Measurements from ENCODE around the gene MAP7D1. TPM values are rescaled to one million over a fixed set of nuclear protein-coding genes. Genes with fewer than 3 reads are reported as not detected.
"Not testable (repeated sequence)": the region's sequence is repeated elsewhere in the genome, so short reads cannot be mapped to it uniquely, and the experiment has no call there.

The MAP7D1 gene
- total and polyA plus RNA-seq, 2 of the 13 experiments (the other 11 are each of a cell fraction or from before 2014, with no cell fraction given) = 5.6 to 7.2 TPM

DNA sequence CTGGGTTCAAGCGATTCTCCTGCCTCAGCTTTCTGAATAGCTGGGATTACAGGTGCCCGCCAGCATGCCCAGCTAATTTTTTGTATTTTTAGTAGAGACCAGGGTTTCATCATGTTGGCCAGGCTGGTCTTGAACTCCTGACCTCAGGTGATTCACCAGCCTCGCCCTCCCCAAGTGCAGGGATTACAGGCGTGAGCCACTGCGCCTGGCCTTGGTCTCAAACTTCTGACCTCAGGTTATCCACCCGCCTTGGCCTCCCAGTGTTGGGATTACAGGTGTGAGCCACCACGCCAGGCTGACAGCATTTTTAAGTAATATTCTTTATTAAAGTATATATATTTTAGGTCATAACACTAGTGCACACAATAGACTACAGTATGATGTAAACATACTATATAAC lies 65.9 kb downstream of the MAP7D1 start:
- CTCF ChIA-PET (ENCODE audit: low intra/inter-chr PET ratio, low total read pairs); H2AFZ ChIP-seq (ENCODE audit: low read length); H3K4me2 ChIP-seq (ENCODE audit: low read depth, low read length); FAIRE-seq; H3K4me3 ChIP-seq (replicated peaks in 1 of 3; ENCODE audit: insufficient read depth in 1 of 3, low read depth in 2 of 3, low read length in 3 of 3); BruUV-seq (replicated peaks); H3K27me3 ChIP-seq (ENCODE audit: control insufficient read depth in 1 of 2, insufficient read depth in 2 of 2, low read length in 2 of 2); ATAC-seq; DNase-seq (ENCODE audit: low spot score); H3K9ac ChIP-seq (ENCODE audit: insufficient read depth, low read depth, low read length); H3K27ac ChIP-seq (ENCODE audit: extremely low read length, insufficient read depth, low read length); in situ Hi-C loops (cut with HindIII; ENCODE audit: extremely low pct_ligation_motif_present, low pct_unique_long_range_greater_than_20kb); H3K36me3 ChIP-seq (replicated peaks in 1 of 2; ENCODE audit: control insufficient read depth in 1 of 2, insufficient read depth in 2 of 2, low read length in 2 of 2); POLR2A ChIA-PET; H3K9me3 ChIP-seq (ENCODE audit: low read length): not testable (repeated sequence)
- 90% methylated on average over 7 of the region's 7 CpGs for WGBS (ENCODE audit: low lambda C conversion rate)
- Histone ChIP-seq H3K79me2 (ENCODE audit: insufficient read depth, low read length) (peaks cover 28% of the 10 kb centered on the region), H3K4me1 (ENCODE audit: insufficient read depth, low read length) (peaks cover 33% of the 10 kb centered on the region), H4K20me1 (ENCODE audit: insufficient read depth, low read length) (peaks cover 26% of the 10 kb centered on the region)
- TF ChIP-seq, protein P1, sequence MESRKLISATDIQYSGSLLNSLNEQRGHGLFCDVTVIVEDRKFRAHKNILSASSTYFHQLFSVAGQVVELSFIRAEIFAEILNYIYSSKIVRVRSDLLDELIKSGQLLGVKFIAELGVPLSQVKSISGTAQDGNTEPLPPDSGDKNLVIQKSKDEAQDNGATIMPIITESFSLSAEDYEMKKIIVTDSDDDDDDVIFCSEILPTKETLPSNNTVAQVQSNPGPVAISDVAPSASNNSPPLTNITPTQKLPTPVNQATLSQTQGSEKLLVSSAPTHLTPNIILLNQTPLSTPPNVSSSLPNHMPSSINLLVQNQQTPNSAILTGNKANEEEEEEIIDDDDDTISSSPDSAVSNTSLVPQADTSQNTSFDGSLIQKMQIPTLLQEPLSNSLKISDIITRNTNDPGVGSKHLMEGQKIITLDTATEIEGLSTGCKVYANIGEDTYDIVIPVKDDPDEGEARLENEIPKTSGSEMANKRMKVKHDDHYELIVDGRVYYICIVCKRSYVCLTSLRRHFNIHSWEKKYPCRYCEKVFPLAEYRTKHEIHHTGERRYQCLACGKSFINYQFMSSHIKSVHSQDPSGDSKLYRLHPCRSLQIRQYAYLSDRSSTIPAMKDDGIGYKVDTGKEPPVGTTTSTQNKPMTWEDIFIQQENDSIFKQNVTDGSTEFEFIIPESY (CRISPR knock-in tag; IDR thresholded peaks at IDR 0.05) = peak; percentile 19; the same call in 1 of the 2 replicates
- intact Hi-C loops (cut with micrococcal nuclease; ENCODE audit: unreplicated experiment) = loop anchor here (5.0 to 10.0 kb wide), 2 partner anchors 45 to 67 kb away; partner anchors contain the start of gene MAP7D1

DNA sequence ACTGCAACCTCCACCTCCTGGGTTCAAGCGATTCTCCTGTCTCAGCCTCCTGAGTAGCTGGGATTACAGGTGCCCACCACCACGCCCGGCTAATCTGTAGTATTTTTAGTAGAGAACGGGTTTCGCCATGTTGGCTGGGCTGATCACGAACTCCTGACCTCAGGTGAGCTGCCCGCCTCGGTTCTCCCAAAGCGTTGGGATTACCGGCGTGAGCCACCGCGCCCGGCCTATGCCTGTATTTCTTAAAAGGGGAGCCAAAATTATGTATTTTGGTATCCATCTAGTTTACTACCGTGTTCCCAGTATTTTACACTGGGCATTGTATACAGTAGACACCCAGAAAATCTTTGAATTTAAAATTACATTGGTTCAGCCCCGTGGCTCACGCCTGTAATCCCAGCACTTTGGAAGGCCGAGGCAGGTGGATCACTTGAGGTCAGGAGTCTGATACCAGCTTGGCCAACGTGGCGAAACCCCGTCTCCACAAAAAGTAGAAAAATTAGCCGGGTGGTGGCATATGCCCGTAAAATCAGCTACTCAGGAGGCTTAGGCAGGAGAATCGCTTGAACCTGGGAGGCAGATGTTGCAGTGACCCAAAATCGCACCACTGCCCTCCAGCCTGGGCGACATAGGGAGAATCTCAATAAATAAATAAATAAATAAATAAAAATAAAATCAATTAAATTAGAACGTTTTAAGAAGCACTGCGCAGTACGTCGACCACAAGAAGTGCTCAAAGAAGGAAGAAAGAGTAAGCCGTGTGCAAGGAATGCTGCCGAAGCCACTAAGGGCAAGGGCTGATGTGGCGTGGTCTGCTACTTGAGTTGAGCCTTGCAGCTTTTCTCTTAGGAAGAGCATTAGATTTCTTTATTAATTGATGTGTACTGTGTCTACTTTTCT lies 66.8 kb downstream of the MAP7D1 start:
- H3K27me3 ChIP-seq (ENCODE audit: control insufficient read depth in 1 of 2, insufficient read depth in 2 of 2, low read length in 2 of 2) = no peaks in the 10 kb centered on the region; a peak in 1 of 5 replicates
- H3K9ac ChIP-seq (ENCODE audit: insufficient read depth, low read depth, low read length) = peak overlapping the region; percentile 86
- no peak for ATAC-seq
- peaks cover 34% of the 10 kb centered on the region for H4K20me1 ChIP-seq (ENCODE audit: insufficient read depth, low read length)
- H3K79me2 ChIP-seq (ENCODE audit: insufficient read depth, low read length) = peaks cover 35% of the 10 kb centered on the region
- H3K9me3 ChIP-seq (ENCODE audit: low read length) = no peaks in the 10 kb centered on the region
- peaks cover 39% of the 10 kb centered on the region for H3K4me1 ChIP-seq (ENCODE audit: insufficient read depth, low read length)
- peak overlapping the region; percentile 64 for H3K4me2 ChIP-seq (ENCODE audit: low read depth, low read length)
- H3K27ac ChIP-seq (ENCODE audit: extremely low read length, insufficient read depth, low read length) = peak overlapping the region; percentile 87
- peak overlapping the region; percentile 88 for H2AFZ ChIP-seq (ENCODE audit: low read length)
- in situ Hi-C loops (cut with HindIII; ENCODE audit: extremely low pct_ligation_motif_present, low pct_unique_long_range_greater_than_20kb) = no loop called here
- H3K4me3 ChIP-seq (replicated peaks in 1 of 3; ENCODE audit: insufficient read depth in 1 of 3, low read depth in 2 of 3, low read length in 3 of 3) = peak overlapping the region; percentile 83 to 88 (median 86)
- BruUV-seq (replicated peaks) = no TSS peak
- no peak for DNase-seq (ENCODE audit: low spot score)
- CTCF ChIA-PET (ENCODE audit: low intra/inter-chr PET ratio, low total read pairs) = no interaction called here
- POLR2A ChIA-PET = interaction anchor here (1.5 to 8.2 kb wide), 14 partner anchors 10 to 178 kb away, joined by 5 to 141 read pairs (median 14); partner anchors contain the start of genes EVA1B, MAP7D1, SH3D21 and STK40
- peaks cover 5 to 6% of the 10 kb centered on the region in 2 experiments; a peak in 2 of 5 replicates for H3K36me3 ChIP-seq (replicated peaks in 1 of 2; ENCODE audit: control insufficient read depth in 1 of 2, insufficient read depth in 2 of 2, low read length in 2 of 2)
- 77% methylated on average over 33 of the region's 33 CpGs for WGBS (ENCODE audit: low lambda C conversion rate)
- intact Hi-C loops (cut with micrococcal nuclease; ENCODE audit: unreplicated experiment) = loop anchor here (5.0 to 10.0 kb wide), 2 partner anchors 45 to 68 kb away; partner anchors contain the start of gene MAP7D1
- FAIRE-seq = no peak
- TF ChIP-seq ZNF264 (CRISPR knock-in tag; IDR thresholded peaks at IDR 0.05) (no peak), ZNF749 (CRISPR knock-in tag; IDR thresholded peaks at IDR 0.05; ENCODE audit: borderline replicate concordance) (no peak), NFIC (IDR thresholded peaks at IDR 0.05; ENCODE audit: low read length) (no peak), ZNF296 (CRISPR knock-in tag; conservative IDR thresholded peaks at IDR 0.05) (no peak), HOXA5 (CRISPR knock-in tag; IDR thresholded peaks at IDR 0.05) (0 out of 2 replicates have a peak, but pooled peaks have one; percentile 9), JUNB (CRISPR knock-in tag; IDR thresholded peaks at IDR 0.05; ENCODE audit: borderline replicate concordance) (no peak), ZNF878 (CRISPR knock-in tag; IDR thresholded peaks at IDR 0.05) (0 out of 2 replicates have a peak, but pooled peaks have one; percentile 1), ZSCAN20 (CRISPR knock-in tag; IDR thresholded peaks at IDR 0.05; ENCODE audit: borderline replicate concordance) (0 out of 2 replicates have a peak, but pooled peaks have one; percentile 57)
- TF ChIP-seq, protein P2, sequence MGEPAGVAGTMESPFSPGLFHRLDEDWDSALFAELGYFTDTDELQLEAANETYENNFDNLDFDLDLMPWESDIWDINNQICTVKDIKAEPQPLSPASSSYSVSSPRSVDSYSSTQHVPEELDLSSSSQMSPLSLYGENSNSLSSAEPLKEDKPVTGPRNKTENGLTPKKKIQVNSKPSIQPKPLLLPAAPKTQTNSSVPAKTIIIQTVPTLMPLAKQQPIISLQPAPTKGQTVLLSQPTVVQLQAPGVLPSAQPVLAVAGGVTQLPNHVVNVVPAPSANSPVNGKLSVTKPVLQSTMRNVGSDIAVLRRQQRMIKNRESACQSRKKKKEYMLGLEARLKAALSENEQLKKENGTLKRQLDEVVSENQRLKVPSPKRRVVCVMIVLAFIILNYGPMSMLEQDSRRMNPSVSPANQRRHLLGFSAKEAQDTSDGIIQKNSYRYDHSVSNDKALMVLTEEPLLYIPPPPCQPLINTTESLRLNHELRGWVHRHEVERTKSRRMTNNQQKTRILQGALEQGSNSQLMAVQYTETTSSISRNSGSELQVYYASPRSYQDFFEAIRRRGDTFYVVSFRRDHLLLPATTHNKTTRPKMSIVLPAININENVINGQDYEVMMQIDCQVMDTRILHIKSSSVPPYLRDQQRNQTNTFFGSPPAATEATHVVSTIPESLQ (CRISPR knock-in tag; conservative IDR thresholded peaks at IDR 0.05) = no peak
- TF ChIP-seq, protein P3, sequence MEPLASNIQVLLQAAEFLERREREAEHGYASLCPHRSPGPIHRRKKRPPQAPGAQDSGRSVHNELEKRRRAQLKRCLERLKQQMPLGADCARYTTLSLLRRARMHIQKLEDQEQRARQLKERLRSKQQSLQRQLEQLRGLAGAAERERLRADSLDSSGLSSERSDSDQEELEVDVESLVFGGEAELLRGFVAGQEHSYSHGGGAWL (CRISPR knock-in tag; IDR thresholded peaks at IDR 0.05) = no peak
